ENCODE results near the gene POLE2.
"Not testable (repeated sequence)": the region's sequence is repeated elsewhere in the genome, so short reads cannot be mapped to it uniquely, and the experiment has no call there.

Gene POLE2

GRCh38 chr14:49622022-49622607, 65.9 kb downstream of the POLE2 start:
- no peak for TF ChIP-seq CTCF (IDR thresholded peaks at IDR 0.05; ENCODE audit: control insufficient read depth, extremely low read depth, insufficient read depth)
- peak overlapping the region; percentile 77 for H3K4me3 ChIP-seq (ENCODE audit: low read depth, low read length)
- no peak for DNase-seq (ENCODE audit: low read depth)

- no peak for TF ChIP-seq CTCF (IDR thresholded peaks at IDR 0.05; ENCODE audit: control insufficient read depth, extremely low read depth, insufficient read depth)
- DNase-seq (ENCODE audit: low read depth) = no peak
- peak overlapping the region; percentile 77 for H3K4me3 ChIP-seq (ENCODE audit: low read depth, low read length)
Observed at GRCh38 chr14:49621114-49621881, 66.7 kb downstream of the POLE2 start.

- peak within 1 kb of the TSS; percentile 77 for H3K4me3 ChIP-seq (ENCODE audit: low read depth, low read length)
- TF ChIP-seq CTCF (IDR thresholded peaks at IDR 0.05; ENCODE audit: control insufficient read depth, extremely low read depth, insufficient read depth) = 0 out of 2 replicates have a peak, but pooled peaks have one; percentile 18
- peak; percentile 97 for DNase-seq (ENCODE audit: low read depth)
Observed at GRCh38 chr14:49620182-49621113, 67.6 kb downstream of the POLE2 start, which contains the start of the genes MGAT2 and RPL36AL. Gene MGAT2, plus strand, starts transcription at chr14:49620799. Its CDS starts 470 bp downstream, at chr14:49621269. Gene RPL36AL, minus strand, starts transcription at chr14:49620626. Its CDS starts 1,522 bp downstream, at chr14:49619104.

DNA sequence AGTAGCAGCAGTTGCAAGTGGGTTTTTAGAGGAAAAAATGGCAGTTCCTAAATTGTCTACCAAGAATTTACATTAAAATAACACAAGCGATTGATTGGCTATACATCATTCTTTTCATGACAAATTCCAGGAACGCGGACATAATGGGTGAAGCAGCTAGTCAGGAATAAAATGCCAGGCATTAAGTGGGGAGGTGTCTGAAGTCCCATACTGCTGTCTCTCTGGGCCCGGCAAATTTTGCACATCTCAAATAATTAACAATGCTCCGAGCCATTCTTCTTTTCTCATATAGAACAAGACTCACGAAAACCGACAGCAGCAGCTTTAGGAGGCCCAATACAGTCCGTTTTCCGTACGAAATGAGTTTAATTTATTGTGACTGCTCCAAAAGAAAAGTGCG, 68.3 kb downstream of the POLE2 start:
- DNase-seq (ENCODE audit: low read depth) = no peak
- no peak for TF ChIP-seq CTCF (IDR thresholded peaks at IDR 0.05; ENCODE audit: control insufficient read depth, extremely low read depth, insufficient read depth)

DNA sequence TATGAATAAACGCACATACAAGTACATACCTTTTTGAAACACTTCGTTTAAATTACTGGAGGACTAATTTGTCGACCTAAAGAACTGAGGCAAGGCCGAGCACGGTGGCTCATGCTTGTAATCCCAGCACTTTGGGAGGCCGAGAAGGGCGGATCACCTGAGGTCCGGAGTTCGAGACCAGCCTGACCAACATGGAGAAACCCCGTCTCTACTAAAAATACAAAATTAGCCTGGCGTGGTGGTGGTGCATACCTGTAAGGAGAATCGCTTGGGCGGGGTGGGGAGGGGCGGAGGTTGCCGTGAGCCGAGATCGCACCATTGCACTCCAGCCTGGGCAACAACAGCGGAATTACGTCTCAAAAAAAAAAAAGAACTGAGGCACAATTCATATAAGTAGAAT, 68.7 kb downstream of the POLE2 start:
- peak overlapping the region; percentile 77 for H3K4me3 ChIP-seq (ENCODE audit: low read depth, low read length)

More for the DNA sequence above, 68.3 kb downstream of the POLE2 start:
- peak overlapping the region; percentile 77 for H3K4me3 ChIP-seq (ENCODE audit: low read depth, low read length)

GRCh38 chr14:49617852-49618519, 70.0 kb downstream of the POLE2 start:
- H3K4me3 ChIP-seq (ENCODE audit: low read depth, low read length) = no peak overlapping the region
- no peak for TF ChIP-seq CTCF (IDR thresholded peaks at IDR 0.05; ENCODE audit: control insufficient read depth, extremely low read depth, insufficient read depth)

More for the DNA sequence above, 68.7 kb downstream of the POLE2 start:
- DNase-seq (ENCODE audit: low read depth) = not testable (repeated sequence)

More at GRCh38 chr14:49617852-49618519, 70.0 kb downstream of the POLE2 start:
- DNase-seq (ENCODE audit: low read depth) = no peak

All from LNCaP clone FGC (cell line).